Measurements from ENCODE around the gene FANCL. TPM values are rescaled to one million over a fixed set of nuclear protein-coding genes. Genes with fewer than 3 reads are reported as not detected.

FANCL gene
- total and polyA plus RNA-seq, 9 of the 15 experiments (the other 6 are each of a cell fraction or from before 2014, with no cell fraction given), result 36.7 to 120 (median 58.5) TPM

DNA sequence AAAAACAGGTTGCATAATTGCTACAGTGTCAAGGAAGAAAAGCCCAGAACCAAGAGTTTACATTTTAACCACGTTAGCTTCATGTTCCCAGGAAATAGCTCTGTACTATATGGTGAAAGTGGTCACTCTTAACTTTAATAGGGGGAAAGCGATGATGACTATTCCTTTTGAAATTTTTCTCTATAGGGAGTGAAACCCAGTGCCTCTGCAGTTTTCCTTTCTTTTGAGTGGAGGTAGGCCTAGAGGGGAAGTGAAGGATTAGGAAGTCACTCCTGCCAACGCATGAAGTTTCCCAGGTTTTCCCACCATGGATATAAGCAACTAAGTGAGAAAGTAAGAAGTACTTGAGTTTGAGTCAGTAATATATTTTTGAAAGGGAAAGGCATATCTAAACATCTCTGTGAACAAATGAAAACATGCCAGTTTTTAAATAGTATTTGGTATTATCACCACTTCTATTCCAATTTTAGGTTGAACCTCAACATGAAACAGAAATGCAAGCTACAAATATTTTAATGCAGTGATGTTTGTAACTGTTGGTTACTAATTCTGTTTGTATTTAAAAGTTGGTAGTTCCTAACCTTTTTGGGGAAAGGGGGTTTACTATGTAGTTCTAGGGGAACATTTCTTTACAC, 102.6 kb downstream of the FANCL start:
- no peak for FAIRE-seq
- intact Hi-C loops (cut with micrococcal nuclease), result no loop called here
- BruUV-seq (replicated peaks), result no TSS peak

GRCh38 chr2:58137856-58138255, 103.3 kb downstream of the FANCL start:
- ATAC-seq (no peak), DNase-seq (ENCODE audit: extremely low read depth in 1 of 4, low spot score in 3 of 4) (no peak), FAIRE-seq (no peak)
- Histone ChIP-seq H3K4me1 (replicated peaks in 1 of 2; ENCODE audit: control insufficient read depth in 2 of 2, insufficient read depth in 2 of 2, low read length in 2 of 2) (no peaks in the 10 kb centered on the region), H3K4me3 (no peak overlapping the region), H3K27ac (ENCODE audit: extremely low read depth, low read depth, low read length) (no peak overlapping the region), H3K27me3 (ENCODE audit: control insufficient read depth in 2 of 2, insufficient read depth in 2 of 2, low read length in 2 of 2) (no peaks in the 10 kb centered on the region), H3K79me2 (ENCODE audit: control insufficient read depth, insufficient read depth, low read length) (no peaks in the 10 kb centered on the region), H2AFZ (ENCODE audit: low read depth, low read length) (no peak overlapping the region), H3K4me2 (ENCODE audit: insufficient read depth, low read length) (no peak overlapping the region), H3K9ac (ENCODE audit: insufficient read depth in 1 of 2, low read depth in 2 of 2, low read length in 2 of 2) (no peak overlapping the region), H3K9me1 (ENCODE audit: control insufficient read depth, insufficient read depth, low read length) (no peaks in the 10 kb centered on the region), H4K20me1 (replicated peaks; ENCODE audit: control insufficient read depth, insufficient read depth, low read length) (no peaks in the 10 kb centered on the region), H3K36me3 (ENCODE audit: control insufficient read depth, insufficient read depth, low read length) (peaks cover 15% of the 10 kb centered on the region; the same call in 2 of the 3 replicates), H3K9me3 (replicated peaks; ENCODE audit: control insufficient read depth, insufficient read depth, low read depth, low read length) (no peaks in the 10 kb centered on the region)
- 93% methylated on average over 1 of the region's 1 CpG for WGBS (ENCODE audit: insufficient coverage, low coverage, missing lambda C conversion rate)
- POLR2A ChIA-PET, result no interaction called here
- CTCF ChIA-PET (ENCODE audit: low intra/inter-chr PET ratio), result no interaction called here
- intact Hi-C loops (cut with micrococcal nuclease), result no loop called here
- no TSS peak for BruUV-seq (replicated peaks)
- in situ Hi-C loops (cut with MboI), result no loop called here
- TF ChIP-seq TARDBP (IDR thresholded peaks at IDR 0.05), result no peak
- TF ChIP-seq ZNF75A (CRISPR knock-in tag; IDR thresholded peaks at IDR 0.05), result no peak
- no peak for TF ChIP-seq SAFB (IDR thresholded peaks at IDR 0.05; ENCODE audit: borderline replicate concordance, low read depth, low read length)
- TF ChIP-seq BHLHE40 (IDR thresholded peaks at IDR 0.05; ENCODE audit: low read length), result no peak
- TF ChIP-seq, protein P1, sequence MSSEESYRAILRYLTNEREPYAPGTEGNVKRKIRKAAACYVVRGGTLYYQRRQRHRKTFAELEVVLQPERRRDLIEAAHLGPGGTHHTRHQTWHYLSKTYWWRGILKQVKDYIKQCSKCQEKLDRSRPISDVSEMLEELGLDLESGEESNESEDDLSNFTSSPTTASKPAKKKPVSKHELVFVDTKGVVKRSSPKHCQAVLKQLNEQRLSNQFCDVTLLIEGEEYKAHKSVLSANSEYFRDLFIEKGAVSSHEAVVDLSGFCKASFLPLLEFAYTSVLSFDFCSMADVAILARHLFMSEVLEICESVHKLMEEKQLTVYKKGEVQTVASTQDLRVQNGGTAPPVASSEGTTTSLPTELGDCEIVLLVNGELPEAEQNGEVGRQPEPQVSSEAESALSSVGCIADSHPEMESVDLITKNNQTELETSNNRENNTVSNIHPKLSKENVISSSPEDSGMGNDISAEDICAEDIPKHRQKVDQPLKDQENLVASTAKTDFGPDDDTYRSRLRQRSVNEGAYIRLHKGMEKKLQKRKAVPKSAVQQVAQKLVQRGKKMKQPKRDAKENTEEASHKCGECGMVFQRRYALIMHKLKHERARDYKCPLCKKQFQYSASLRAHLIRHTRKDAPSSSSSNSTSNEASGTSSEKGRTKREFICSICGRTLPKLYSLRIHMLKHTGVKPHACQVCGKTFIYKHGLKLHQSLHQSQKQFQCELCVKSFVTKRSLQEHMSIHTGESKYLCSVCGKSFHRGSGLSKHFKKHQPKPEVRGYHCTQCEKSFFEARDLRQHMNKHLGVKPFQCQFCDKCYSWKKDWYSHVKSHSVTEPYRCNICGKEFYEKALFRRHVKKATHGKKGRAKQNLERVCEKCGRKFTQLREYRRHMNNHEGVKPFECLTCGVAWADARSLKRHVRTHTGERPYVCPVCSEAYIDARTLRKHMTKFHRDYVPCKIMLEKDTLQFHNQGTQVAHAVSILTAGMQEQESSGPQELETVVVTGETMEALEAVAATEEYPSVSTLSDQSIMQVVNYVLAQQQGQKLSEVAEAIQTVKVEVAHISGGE (CRISPR knock-in tag; IDR thresholded peaks at IDR 0.05), result no peak

More for the DNA sequence above, 102.6 kb downstream of the FANCL start:
- DNase-seq (ENCODE audit: extremely low read depth in 1 of 4, low spot score in 3 of 4) (no peak), ATAC-seq (no peak)
- Histone ChIP-seq H3K4me3 (no peak overlapping the region), H3K27me3 (ENCODE audit: control insufficient read depth in 2 of 2, insufficient read depth in 2 of 2, low read length in 2 of 2) (no peaks in the 10 kb centered on the region), H3K36me3 (ENCODE audit: control insufficient read depth, insufficient read depth, low read length) (peaks cover 18% of the 10 kb centered on the region; the same call in 2 of the 3 replicates), H3K27ac (ENCODE audit: extremely low read depth, low read depth, low read length) (no peak overlapping the region), H3K9me3 (replicated peaks; ENCODE audit: control insufficient read depth, insufficient read depth, low read depth, low read length) (no peaks in the 10 kb centered on the region), H3K9ac (ENCODE audit: insufficient read depth in 1 of 2, low read depth in 2 of 2, low read length in 2 of 2) (no peak overlapping the region), H3K4me1 (replicated peaks in 1 of 2; ENCODE audit: control insufficient read depth in 2 of 2, insufficient read depth in 2 of 2, low read length in 2 of 2) (no peaks in the 10 kb centered on the region), H3K79me2 (ENCODE audit: control insufficient read depth, insufficient read depth, low read length) (no peaks in the 10 kb centered on the region), H4K20me1 (replicated peaks; ENCODE audit: control insufficient read depth, insufficient read depth, low read length) (no peaks in the 10 kb centered on the region), H2AFZ (ENCODE audit: low read depth, low read length) (no peak overlapping the region), H3K4me2 (ENCODE audit: insufficient read depth, low read length) (no peak overlapping the region), H3K9me1 (ENCODE audit: control insufficient read depth, insufficient read depth, low read length) (no peaks in the 10 kb centered on the region)
- WGBS (ENCODE audit: insufficient coverage, low coverage, missing lambda C conversion rate), result 84% methylated on average over 3 of the region's 3 CpGs
- ChIA-PET CTCF (ENCODE audit: low intra/inter-chr PET ratio) (no interaction called here), POLR2A (no interaction called here)
- in situ Hi-C loops (cut with MboI), result no loop called here
- TF ChIP-seq SMARCC2 (IDR thresholded peaks at IDR 0.05; ENCODE audit: low read depth) (no peak), HNRNPUL1 (IDR thresholded peaks at IDR 0.05; ENCODE audit: low read length) (no peak), THRB (CRISPR knock-in tag; conservative IDR thresholded peaks at IDR 0.05) (no peak), ZNF143 (CRISPR knock-in tag; IDR thresholded peaks at IDR 0.05) (no peak)

All from K562 (cell line).